C4-2B (cell line): ENCODE results near the gene BMP5.

Source experiments
- ZFX ChIP-seq: fragments of 450-650 bp; IDR thresholded peaks from 2 replicates; pipeline ENCODE4 v1.6.1; 2017
- TF ChIP-seq, protein P1 (sequence below): fragments of 450-650 bp; conservative IDR thresholded peaks from 2 replicates; pipeline ENCODE4 v1.5.1; 2017; ENCODE audit warnings: mild to moderate bottlenecking

DNA sequence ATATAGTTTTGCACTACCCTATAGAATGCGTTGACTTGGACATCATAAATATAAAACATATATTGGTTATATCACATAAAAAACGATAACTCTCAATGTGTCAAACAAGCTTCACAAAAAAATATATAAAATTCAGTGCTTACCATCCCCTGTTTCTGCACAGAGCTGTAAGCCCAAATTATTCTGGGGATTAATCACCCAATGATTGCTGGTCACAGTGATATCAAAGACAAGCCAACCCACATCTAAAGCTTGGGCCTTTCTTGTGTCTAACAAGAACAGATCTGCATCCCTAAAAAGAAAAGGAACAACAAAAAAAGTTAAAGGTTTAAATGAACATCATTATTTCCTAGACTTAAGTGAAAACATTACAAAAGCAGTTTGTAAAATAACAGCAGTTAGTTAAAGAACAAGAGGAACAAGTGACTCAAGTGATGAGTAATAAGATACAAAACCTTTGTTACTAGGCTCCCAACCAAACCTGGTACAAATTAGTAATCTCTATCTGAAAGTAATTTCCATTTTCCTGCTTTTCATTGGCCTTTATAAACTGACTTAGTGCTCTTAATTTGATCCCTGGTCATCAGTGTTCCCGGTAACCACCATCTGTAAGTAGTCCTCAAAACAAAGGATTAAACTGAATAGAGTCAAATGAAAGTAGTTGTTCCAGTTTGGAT, 81.1 kb downstream of the BMP5 start:
- TF ChIP-seq, protein P1, sequence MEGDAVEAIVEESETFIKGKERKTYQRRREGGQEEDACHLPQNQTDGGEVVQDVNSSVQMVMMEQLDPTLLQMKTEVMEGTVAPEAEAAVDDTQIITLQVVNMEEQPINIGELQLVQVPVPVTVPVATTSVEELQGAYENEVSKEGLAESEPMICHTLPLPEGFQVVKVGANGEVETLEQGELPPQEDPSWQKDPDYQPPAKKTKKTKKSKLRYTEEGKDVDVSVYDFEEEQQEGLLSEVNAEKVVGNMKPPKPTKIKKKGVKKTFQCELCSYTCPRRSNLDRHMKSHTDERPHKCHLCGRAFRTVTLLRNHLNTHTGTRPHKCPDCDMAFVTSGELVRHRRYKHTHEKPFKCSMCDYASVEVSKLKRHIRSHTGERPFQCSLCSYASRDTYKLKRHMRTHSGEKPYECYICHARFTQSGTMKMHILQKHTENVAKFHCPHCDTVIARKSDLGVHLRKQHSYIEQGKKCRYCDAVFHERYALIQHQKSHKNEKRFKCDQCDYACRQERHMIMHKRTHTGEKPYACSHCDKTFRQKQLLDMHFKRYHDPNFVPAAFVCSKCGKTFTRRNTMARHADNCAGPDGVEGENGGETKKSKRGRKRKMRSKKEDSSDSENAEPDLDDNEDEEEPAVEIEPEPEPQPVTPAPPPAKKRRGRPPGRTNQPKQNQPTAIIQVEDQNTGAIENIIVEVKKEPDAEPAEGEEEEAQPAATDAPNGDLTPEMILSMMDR, result no peak
- no peak for TF ChIP-seq ZFX
